Measurements from ENCODE around the gene CFL1.

The CFL1 gene

GRCh38 chr11:65857853-65858680, at the start of gene CFL1:
Gene CFL1 (minus strand): TSS chr11:65858180. CDS start chr11:65858099, 81 bp downstream.
- H3F3A ChIP-seq (ENCODE audit: low read depth), result 0 out of 2 replicates have a peak, but pooled peaks cover 7% of the 10 kb centered on the region
- H3K79me2 ChIP-seq (ENCODE audit: insufficient read depth, low read length), result peaks cover 74% of the 10 kb centered on the region
- peak within 1 kb of the TSS; percentile 87 for H2AFZ ChIP-seq (ENCODE audit: low read length)
- H3K4me2 ChIP-seq (ENCODE audit: low read depth, low read length, poor library complexity, severe bottlenecking), result peak within 1 kb of the TSS; percentile 95
- peaks cover 67% of the 10 kb centered on the region for H4K20me1 ChIP-seq (ENCODE audit: insufficient read depth, low read length, poor library complexity, severe bottlenecking)
- H3K4me1 ChIP-seq (ENCODE audit: insufficient read depth, low read length, poor library complexity, severe bottlenecking), result peaks cover 48% of the 10 kb centered on the region
- peak within 1 kb of the TSS; percentile 80 for H3K4me3 ChIP-seq (ENCODE audit: low read length, poor library complexity, severe bottlenecking)
- H3K27me3 ChIP-seq (ENCODE audit: insufficient read depth, low read length, poor library complexity, severe bottlenecking), result peaks cover 11% of the 10 kb centered on the region
- peak within 1 kb of the TSS; percentile 95 for H3K9ac ChIP-seq (ENCODE audit: low read depth, low read length, poor library complexity, severe bottlenecking)
- no peak for TF ChIP-seq EZH2phosphoT487 (IDR thresholded peaks at IDR 0.05; ENCODE audit: borderline replicate concordance)
- TF ChIP-seq, protein P1, sequence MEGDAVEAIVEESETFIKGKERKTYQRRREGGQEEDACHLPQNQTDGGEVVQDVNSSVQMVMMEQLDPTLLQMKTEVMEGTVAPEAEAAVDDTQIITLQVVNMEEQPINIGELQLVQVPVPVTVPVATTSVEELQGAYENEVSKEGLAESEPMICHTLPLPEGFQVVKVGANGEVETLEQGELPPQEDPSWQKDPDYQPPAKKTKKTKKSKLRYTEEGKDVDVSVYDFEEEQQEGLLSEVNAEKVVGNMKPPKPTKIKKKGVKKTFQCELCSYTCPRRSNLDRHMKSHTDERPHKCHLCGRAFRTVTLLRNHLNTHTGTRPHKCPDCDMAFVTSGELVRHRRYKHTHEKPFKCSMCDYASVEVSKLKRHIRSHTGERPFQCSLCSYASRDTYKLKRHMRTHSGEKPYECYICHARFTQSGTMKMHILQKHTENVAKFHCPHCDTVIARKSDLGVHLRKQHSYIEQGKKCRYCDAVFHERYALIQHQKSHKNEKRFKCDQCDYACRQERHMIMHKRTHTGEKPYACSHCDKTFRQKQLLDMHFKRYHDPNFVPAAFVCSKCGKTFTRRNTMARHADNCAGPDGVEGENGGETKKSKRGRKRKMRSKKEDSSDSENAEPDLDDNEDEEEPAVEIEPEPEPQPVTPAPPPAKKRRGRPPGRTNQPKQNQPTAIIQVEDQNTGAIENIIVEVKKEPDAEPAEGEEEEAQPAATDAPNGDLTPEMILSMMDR (conservative IDR thresholded peaks at IDR 0.05; ENCODE audit: low read length), result no peak
- no peaks in the 10 kb centered on the region for H3K9me2 ChIP-seq (replicated peaks; ENCODE audit: low read depth, low read length)
- no peaks in the 10 kb centered on the region for H3K9me3 ChIP-seq (ENCODE audit: insufficient read depth, low read depth, low read length)
- H3K36me3 ChIP-seq (ENCODE audit: insufficient read depth, low read length), result peaks cover 34% of the 10 kb centered on the region; the same call in 1 of the 2 replicates

GRCh38 chr11:65906602-65907001, 48.6 kb upstream of the CFL1 start:
- Histone ChIP-seq H3K4me2 (ENCODE audit: low read depth, low read length, poor library complexity, severe bottlenecking) (no peak overlapping the region), H2AFZ (ENCODE audit: low read length) (no peak overlapping the region), H3K27me3 (ENCODE audit: insufficient read depth, low read length, poor library complexity, severe bottlenecking) (no peaks in the 10 kb centered on the region), H3K9me3 (ENCODE audit: insufficient read depth, low read depth, low read length) (no peaks in the 10 kb centered on the region), H3F3A (ENCODE audit: low read depth) (no peaks in the 10 kb centered on the region), H3K79me2 (ENCODE audit: insufficient read depth, low read length) (no peaks in the 10 kb centered on the region), H3K36me3 (ENCODE audit: insufficient read depth, low read length) (no peaks in the 10 kb centered on the region), H3K9ac (ENCODE audit: low read depth, low read length, poor library complexity, severe bottlenecking) (no peak overlapping the region), H3K9me2 (replicated peaks; ENCODE audit: low read depth, low read length) (no peaks in the 10 kb centered on the region), H4K20me1 (ENCODE audit: insufficient read depth, low read length, poor library complexity, severe bottlenecking) (no peaks in the 10 kb centered on the region), H3K4me1 (ENCODE audit: insufficient read depth, low read length, poor library complexity, severe bottlenecking) (peaks cover 7% of the 10 kb centered on the region), H3K4me3 (ENCODE audit: low read length, poor library complexity, severe bottlenecking) (no peak overlapping the region)
- TF ChIP-seq, protein P1 (conservative IDR thresholded peaks at IDR 0.05; ENCODE audit: low read length), result no peak
- TF ChIP-seq EZH2phosphoT487 (IDR thresholded peaks at IDR 0.05; ENCODE audit: borderline replicate concordance), result no peak

GRCh38 chr11:65903715-65904114, 45.7 kb upstream of the CFL1 start:
- H3K9me3 ChIP-seq (ENCODE audit: insufficient read depth, low read depth, low read length), result no peaks in the 10 kb centered on the region

More at GRCh38 chr11:65903715-65904114, 45.7 kb upstream of the CFL1 start:
- Histone ChIP-seq H2AFZ (ENCODE audit: low read length) (0 out of 2 replicates have a peak overlapping the region, but pooled peaks have one; percentile 66), H3K36me3 (ENCODE audit: insufficient read depth, low read length) (no peaks in the 10 kb centered on the region), H3K27me3 (ENCODE audit: insufficient read depth, low read length, poor library complexity, severe bottlenecking) (no peaks in the 10 kb centered on the region), H3K4me3 (ENCODE audit: low read length, poor library complexity, severe bottlenecking) (no peak overlapping the region), H3K79me2 (ENCODE audit: insufficient read depth, low read length) (no peaks in the 10 kb centered on the region), H3K9me2 (replicated peaks; ENCODE audit: low read depth, low read length) (no peaks in the 10 kb centered on the region), H3K9ac (ENCODE audit: low read depth, low read length, poor library complexity, severe bottlenecking) (no peak overlapping the region), H3K4me2 (ENCODE audit: low read depth, low read length, poor library complexity, severe bottlenecking) (no peak overlapping the region), H3K4me1 (ENCODE audit: insufficient read depth, low read length, poor library complexity, severe bottlenecking) (peaks cover 7% of the 10 kb centered on the region), H3F3A (ENCODE audit: low read depth) (no peaks in the 10 kb centered on the region), H4K20me1 (ENCODE audit: insufficient read depth, low read length, poor library complexity, severe bottlenecking) (no peaks in the 10 kb centered on the region)
- TF ChIP-seq, protein P1 (conservative IDR thresholded peaks at IDR 0.05; ENCODE audit: low read length), result no peak
- no peak for TF ChIP-seq EZH2phosphoT487 (IDR thresholded peaks at IDR 0.05; ENCODE audit: borderline replicate concordance)
